Right lobe of liver (tissue), 6 donors: Measurements from ENCODE around the gene JMY. TPM values are rescaled to one million over a fixed set of nuclear protein-coding genes. Genes with fewer than 3 reads are reported as not detected.

Source experiments
- ATAC-seq, 4 donors: fragments of 200-7000 bp; cut with Tn5 transposase; one replicate each; pipeline ENCODE4 v1.9.1; 2020; ENCODE audit warnings: mild to moderate bottlenecking in 4 of 4, moderate library complexity in 4 of 4
- DNase-seq, 3 donors: peaks; one replicate each; pipeline ENCODE4 v3.0.0-alpha.2; 2020
- H3K27ac ChIP-seq, 3 donors: fragments of 200-600 bp; one replicate each; pipeline ENCODE4 v1.8.0; 2022
- H3K27me3 ChIP-seq, 2 donors: fragments of 200-600 bp; one replicate each; pipeline ENCODE4 v1.8.0; 2022
- H3K36me3 ChIP-seq, 4 donors: fragments of 200-600 bp; sonication (generic) in 1 of 4; one replicate each; pipeline versions ENCODE4 v1.5.1 to v1.8.0; 2017 to 2022; ENCODE audit warnings: control low read depth in 1 of 4
- H3K4me1 ChIP-seq, 4 donors: fragments of 200-600 bp; sonication (generic) in 1 of 4; one replicate each; pipeline versions ENCODE4 v1.5.1 to v1.8.0; 2017 to 2022; ENCODE audit warnings: control low read depth in 1 of 4
- H3K4me3 ChIP-seq, 3 donors: fragments of 200-600 bp; one replicate each; pipeline ENCODE4 v1.8.0; 2022
- H3K9me3 ChIP-seq, 4 donors: fragments of 200-600 bp; sonication (generic) in 1 of 4; one replicate each; pipeline versions ENCODE4 v1.5.1 to v1.8.0; 2017 to 2022; ENCODE audit warnings: control low read depth in 1 of 4
- CTCF ChIP-seq, 4 donors: fragments of 200-600 bp in 3 of 4; fragments of 450-650 bp in 1 of 4; IDR thresholded peaks; one replicate each; pipeline versions ENCODE4 v1.5.1 to v1.8.0; 2016 to 2022; ENCODE audit warnings: antibody characterized with exemption in 4 of 4, mild to moderate bottlenecking in 2 of 4
- POLR2A ChIP-seq: fragments of 450-650 bp; IDR thresholded peaks from one replicate; pipeline ENCODE4 v1.6.1; 2017; ENCODE audit warnings: antibody characterized with exemption, mild to moderate bottlenecking
- WGBS: methylation state at CpG from one replicate; pipeline ENCODE4 v1.1.6; 2018; ENCODE audit warnings: low coverage, low lambda C conversion rate; ENCODE audit not compliant: insufficient coverage; ENCODE audit errors: missing lambda C conversion rate; 5-methylcytosine and 5-hydroxymethylcytosine counted together
- intact Hi-C, 2 donors: fragments of 100-400 bp; cut with DNase I; formaldehyde crosslinking; loops; one replicate each; pipeline versions ENCODE4 v1.11.2 to v1.14.1; 2022
- total RNA-seq, 6 experiments: library from RNA; depleted of rRNA in 2 of 6; stranded (reverse); fragments of >200 nt in 2 of 6; fragmentation: NEBNext Ultra II Directional in 3 of 6; extraction: Animal tissue kit (Norgen Biotek cat#: 25700) in 3 of 6; gene quantifications; one replicate each; pipeline versions ENCODE4 v1.1.0 to v1.2.4, GENCODE V29; 2016 to 2023
- donor health status: DM: no; HTN: yes; CAD: no.
- donor health status: DM: no; HTN: no; CAD: no.
- donor health status: DM: no; HTN: no; CAD: no.
- donor health status: DM: no; HTN: yes; CAD: no.
- donor health status: DM: no; HTN: yes; CAD: no.

Gene JMY
- total RNA-seq, 6 experiments from 2014 or later, result 3.6 to 8.3 (median 6.8) TPM

DNA sequence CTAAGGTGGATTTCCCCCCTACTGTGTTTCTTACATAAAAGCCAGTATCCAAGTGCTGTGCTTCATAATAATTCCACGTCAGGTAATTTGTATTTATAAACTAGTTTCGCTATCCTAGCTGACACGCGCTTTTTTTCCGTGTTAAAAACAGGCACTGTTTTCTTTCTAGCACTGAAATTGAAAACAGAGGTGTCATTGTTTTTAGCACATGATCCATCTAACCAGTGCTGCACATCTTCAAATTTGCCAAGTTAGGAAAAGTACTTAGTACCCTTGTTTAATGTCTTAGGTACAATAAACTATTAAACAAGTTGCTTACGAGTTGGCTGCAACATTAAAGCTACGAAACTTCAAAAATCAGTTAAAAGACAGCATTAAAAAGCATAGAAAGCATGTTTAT is 49.9 kb downstream of the JMY start:
- no peaks in the 10 kb centered on the region for H3K9me3 ChIP-seq
- WGBS, result 92% methylated on average over 7 of the region's 7 CpGs
- intact Hi-C loops, result no loop called here
- H3K27me3 ChIP-seq, result no peaks in the 10 kb centered on the region
- ATAC-seq (no peak), DNase-seq (no peak)
- H3K4me3 ChIP-seq, result no peak overlapping the region
- peaks cover 0 to 8% (median 0%) of the 10 kb centered on the region in 4 donors for H3K36me3 ChIP-seq
- H3K4me1 ChIP-seq, result no peaks in the 10 kb centered on the region
- H3K27ac ChIP-seq, result no peak overlapping the region
- TF ChIP-seq POLR2A (no peak), CTCF (IDR thresholded peaks at IDR 0.05) (no peak)

GRCh38 chr5:79287380-79287779 is 51.4 kb downstream of the JMY start:
- Histone ChIP-seq H3K4me3 (no peak overlapping the region), H3K36me3 (peaks cover 0 to 20% (median 5%) of the 10 kb centered on the region in 4 donors), H3K27me3 (no peaks in the 10 kb centered on the region), H3K27ac (no peak overlapping the region), H3K4me1 (no peaks in the 10 kb centered on the region), H3K9me3 (no peaks in the 10 kb centered on the region)
- WGBS, result 98% methylated on average over 4 of the region's 4 CpGs
- no peak for DNase-seq
- no peak for ATAC-seq
- TF ChIP-seq CTCF (IDR thresholded peaks at IDR 0.05) (no peak), POLR2A (no peak)
- intact Hi-C loops, result no loop called here

GRCh38 chr5:79287907-79288306 is 52.0 kb downstream of the JMY start:
- Histone ChIP-seq H3K9me3 (no peaks in the 10 kb centered on the region), H3K4me3 (no peak overlapping the region), H3K27ac (no peak overlapping the region), H3K4me1 (no peaks in the 10 kb centered on the region), H3K36me3 (peaks cover 0 to 20% (median 5%) of the 10 kb centered on the region in 4 donors), H3K27me3 (no peaks in the 10 kb centered on the region)
- no peak for TF ChIP-seq POLR2A
- TF ChIP-seq CTCF (IDR thresholded peaks at IDR 0.05), result no peak
- ATAC-seq, result no peak
- intact Hi-C loops, result no loop called here
- no peak for DNase-seq
- 57% methylated on average over 1 of the region's 1 CpG for WGBS

DNA sequence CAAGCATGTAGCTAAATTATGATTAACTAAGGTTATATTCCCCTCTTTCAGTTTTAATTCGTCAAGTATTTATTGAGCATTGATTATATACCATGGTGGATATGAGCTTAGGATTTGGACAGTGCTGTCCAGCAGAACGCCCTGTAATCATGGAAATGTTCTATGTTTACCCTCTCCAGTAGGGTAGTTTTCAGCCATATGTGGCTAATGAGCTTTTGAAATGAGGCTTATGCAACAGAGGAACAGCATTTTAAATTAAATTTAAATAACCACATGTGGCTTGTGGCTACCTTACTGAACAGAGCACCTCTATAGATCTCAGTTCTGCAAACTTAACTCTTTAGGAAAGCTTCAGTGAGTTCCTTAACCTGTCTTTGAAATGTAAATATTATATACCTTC is 59.1 kb downstream of the JMY start:
- WGBS, result 97% methylated on average over 2 of the region's 2 CpGs
- Histone ChIP-seq H3K36me3 (peaks cover 0 to 22% (median 5%) of the 10 kb centered on the region in 4 donors), H3K27ac (no peak overlapping the region)

More for the DNA sequence above, 59.1 kb downstream of the JMY start:
- DNase-seq, result no peak
- no peaks in the 10 kb centered on the region for H3K9me3 ChIP-seq
- H3K4me1 ChIP-seq, result no peaks in the 10 kb centered on the region
- intact Hi-C loops, result no loop called here
- no peak overlapping the region for H3K4me3 ChIP-seq
- H3K27me3 ChIP-seq, result no peaks in the 10 kb centered on the region
- TF ChIP-seq CTCF (IDR thresholded peaks at IDR 0.05) (no peak), POLR2A (no peak)
- ATAC-seq, result no peak
